GM20431 (cell line): ENCODE measurements around the gene CCDC117.

Source experiments
- in situ Hi-C: fragments of 300-500 bp; cut with MseI, MboI; formaldehyde crosslinking; loops from one replicate; pipeline ENCODE4 v1.15.0; 2020; ENCODE audit warnings: low sequenced_read_pairs; ENCODE audit not compliant: unreplicated experiment

Gene CCDC117

DNA sequence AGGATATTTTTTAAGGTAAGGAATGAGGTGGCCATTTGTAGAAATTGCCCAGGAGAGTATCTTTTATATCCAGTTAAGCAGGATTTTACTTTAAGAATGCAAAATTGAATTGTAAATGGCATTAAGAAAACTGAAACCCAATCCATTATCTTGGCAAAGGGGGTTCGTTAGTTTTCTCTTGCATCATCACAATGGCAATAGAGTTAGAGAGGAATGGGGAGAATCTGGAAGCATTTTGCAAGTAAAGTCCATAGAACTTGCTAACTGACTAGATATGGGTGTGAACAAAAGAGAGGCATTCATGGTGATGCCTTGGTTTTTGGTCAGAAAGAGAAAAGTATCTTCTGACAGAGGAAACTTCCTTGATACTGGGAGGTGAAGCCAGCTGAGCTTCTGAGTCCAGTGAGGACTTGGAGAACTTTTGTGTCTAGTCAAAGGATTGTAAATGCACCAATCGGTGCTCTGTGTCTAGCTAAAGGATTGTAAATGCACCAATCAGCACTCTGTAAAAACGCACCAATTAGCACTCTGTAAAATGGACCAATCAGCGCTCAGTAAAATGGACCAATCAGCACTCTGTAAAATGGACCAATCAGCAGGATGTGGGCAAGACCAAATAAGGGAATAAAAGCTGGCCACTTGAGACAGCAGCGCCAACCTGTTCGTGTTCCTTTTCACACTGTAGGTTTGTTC is 3.6 kb upstream of the CCDC117 start:
- in situ Hi-C loops = no loop called here

DNA sequence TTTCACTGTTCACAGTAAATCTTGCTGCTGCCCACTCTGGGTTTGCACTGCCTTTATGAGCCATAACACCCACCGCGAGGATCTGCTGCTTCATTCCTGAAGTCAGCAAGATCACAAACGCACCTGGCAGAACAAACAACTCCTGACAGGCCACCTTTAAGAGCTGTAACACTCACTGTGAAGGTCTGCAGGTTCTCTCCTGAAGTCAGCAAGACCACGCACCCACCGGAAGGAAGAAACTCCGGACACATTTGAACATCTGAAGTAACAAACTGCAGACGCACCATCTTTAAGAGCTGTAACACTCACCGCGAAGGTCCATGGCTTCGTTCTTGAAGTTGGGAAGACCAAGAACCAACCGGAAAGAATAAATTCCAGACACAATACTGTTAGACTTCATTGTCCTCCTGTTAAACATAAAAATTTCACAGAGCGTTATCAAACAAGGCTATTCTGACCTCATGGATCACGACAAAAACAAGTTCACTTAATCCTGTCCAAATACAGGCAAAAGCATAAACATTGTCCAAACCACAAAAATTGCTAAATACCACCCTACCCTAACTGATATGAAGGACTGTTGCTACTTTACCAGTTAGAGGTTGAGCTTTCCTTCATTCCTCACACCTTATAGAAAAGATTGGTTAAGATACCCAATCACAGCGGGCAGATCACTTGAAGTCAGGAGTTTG is 3.0 kb upstream of the CCDC117 start:
- in situ Hi-C loops = no loop called here

DNA sequence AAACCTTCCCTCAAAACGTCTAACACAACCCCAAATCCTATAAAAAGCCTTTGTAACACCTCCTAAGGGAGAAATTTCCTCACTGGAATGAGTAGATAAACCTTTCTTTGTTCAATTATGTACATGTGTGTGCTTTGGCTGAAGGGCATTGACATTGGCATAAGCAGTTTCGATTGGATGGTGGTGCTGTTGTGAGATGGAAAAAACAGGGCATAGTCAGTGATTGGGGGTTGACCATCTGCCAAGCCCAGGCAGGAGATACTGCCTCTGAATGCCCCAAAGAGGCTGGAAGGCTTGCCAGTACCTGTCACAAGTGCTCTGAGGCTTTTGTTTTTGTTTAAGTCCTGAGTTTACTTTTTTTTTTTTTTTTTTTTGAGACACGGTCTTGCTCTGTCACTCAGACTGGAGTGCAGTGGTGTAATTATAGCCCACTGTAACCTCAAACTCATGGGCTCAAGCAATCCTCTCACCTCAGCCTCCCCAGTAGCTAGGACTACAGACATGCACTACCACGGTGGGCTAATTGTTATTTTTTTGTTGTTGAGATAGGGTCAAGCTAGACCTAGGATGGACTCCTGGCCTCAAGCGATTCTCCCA is 1.2 kb upstream of the CCDC117 start:
- in situ Hi-C loops = no loop called here

DNA sequence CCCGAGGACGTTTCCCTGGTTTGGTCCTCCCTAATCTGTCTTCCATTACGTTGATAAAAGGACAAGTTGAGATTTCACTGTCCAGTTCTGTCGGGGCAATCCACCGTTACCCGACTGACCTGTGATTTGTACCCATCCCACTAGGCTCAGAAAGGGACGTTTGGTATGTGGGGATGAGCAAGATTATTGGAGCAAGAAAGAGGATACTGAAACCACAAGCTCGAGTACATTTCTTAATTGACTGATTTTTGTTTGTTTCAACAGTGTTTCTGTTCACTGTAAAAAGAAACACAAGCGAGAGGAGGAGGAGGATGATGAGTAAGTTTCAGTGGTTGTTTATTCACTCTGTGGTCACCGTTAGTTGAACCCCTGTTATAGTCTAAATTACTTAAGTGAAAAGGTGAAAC is 969 bp downstream of the CCDC117 start:
- in situ Hi-C loops = no loop called here

GRCh38 chr22:28774378-28774777 is 1.9 kb downstream of the CCDC117 start:
- in situ Hi-C loops = no loop called here

DNA sequence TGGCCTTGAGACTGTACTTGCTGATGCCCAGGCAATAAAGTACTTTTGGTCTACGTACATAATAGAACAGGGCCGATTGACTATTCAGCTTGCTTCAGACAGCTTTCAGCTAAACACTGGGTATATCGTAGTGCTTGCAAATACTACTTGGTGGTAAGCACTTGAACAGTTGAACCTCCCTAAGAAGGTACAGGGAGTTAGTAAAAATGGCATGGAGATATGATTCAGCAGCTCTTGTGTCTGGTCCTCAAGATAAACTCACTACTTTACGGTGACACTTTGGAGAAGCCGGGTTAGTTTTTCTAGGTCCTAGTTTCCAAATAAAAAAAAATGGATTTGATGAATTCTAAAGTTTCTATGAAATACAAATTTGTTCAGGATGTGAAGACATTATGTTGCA is 7.3 kb downstream of the CCDC117 start:
- in situ Hi-C loops = no loop called here

DNA sequence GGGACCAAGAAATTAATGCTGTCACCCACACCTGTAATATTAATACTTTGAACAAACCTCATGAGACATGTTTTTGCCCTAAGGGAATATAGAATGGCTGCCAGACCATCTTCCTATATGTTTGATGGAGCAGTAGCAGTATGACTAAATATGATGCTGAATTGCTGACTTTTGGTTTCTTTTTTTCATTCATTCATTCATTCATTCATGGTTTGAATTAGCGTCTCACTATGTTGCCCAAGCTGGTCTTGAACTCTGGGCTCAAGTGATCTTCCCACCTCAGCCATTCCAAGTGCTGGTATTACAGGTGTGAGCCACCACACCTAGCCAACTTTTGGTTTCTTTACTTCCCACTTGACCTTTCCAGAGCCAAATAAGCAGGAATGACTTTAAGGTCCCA is 7.8 kb downstream of the CCDC117 start:
- in situ Hi-C loops = no loop called here

DNA sequence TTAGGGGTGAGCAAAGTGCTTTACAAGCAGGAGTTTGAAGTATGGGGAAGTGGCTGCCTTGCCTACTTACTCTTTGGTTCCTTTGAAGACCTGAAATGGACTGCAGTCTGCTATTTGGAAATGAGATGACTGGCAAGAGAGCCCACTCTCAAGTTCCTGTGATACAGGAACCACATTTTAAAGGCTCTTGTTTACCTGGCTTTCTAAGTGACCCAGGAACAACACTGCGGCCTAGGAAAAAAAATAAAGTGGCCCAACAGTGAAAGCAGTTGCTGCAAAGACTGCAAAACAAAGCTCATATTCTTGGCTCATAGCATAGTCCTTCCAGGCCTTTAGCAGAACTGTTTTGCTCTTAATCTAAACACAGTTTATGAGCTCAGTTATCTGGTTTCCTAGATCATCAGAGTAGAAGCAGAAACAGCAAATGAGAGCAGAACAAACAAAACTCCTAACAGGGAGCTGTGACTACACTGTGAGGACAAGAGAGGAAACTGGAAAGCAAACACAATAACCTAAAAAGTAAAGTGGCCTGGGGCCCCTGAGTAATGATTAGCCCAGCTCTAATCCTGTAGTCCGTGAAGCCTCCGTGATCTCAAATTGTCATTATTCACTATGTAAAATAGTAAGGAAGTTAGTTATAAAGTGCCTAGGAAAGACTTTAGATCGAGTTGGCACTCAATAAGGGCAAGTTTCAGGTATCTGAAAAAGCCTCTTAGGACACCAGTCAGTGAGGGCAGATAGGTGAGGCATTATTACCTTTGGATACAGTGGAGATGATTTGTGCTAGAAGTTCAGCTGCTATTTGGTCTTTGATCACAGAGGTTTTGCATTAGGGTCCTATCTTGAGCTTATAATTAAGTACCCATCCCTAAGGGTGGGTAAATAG is 11.5 kb downstream of the CCDC117 start:
- in situ Hi-C loops = no loop called here

- in situ Hi-C loops = no loop called here
These were observed 16.1 kb downstream of the CCDC117 start for GRCh38 chr22:28788601-28789000.

- in situ Hi-C loops = no loop called here
These were observed 18.6 kb downstream of the CCDC117 start for GRCh38 chr22:28791124-28791523.

GRCh38 chr22:28791841-28792490 is 19.5 kb downstream of the CCDC117 start:
- in situ Hi-C loops = no loop called here

- in situ Hi-C loops = no loop called here
These were observed 20.2 kb downstream of the CCDC117 start for GRCh38 chr22:28792491-28793383.

DNA sequence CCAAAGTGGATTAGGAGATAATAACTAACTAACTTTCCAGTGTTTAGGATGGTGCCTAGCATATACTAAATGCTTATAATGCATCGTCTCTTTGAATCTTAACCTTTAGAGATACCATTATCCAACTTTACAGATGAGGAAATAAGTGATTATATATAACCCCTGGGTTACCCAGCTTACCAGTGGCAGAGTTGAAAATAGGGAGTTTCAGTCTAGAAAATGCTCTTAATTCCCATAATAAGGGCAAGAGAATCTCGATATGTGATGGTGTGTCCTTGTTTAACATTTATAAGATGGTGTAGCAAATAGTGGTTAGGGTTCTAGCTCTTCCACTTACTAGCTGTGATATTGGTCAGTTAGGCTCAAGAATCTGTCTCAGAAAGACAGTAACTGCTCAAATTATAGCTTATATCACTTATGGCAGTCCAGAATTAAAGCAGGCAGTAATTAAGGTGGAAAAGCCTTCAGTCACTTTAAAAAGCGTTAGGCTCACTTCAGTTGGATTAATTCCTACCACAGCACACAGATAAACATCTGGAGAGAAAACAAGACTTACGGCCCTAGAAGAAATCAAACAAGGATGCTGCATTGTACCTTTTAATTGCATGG is 21.6 kb downstream of the CCDC117 start:
- in situ Hi-C loops = no loop called here

GRCh38 chr22:28795071-28795693 is 22.7 kb downstream of the CCDC117 start:
- in situ Hi-C loops = no loop called here

DNA sequence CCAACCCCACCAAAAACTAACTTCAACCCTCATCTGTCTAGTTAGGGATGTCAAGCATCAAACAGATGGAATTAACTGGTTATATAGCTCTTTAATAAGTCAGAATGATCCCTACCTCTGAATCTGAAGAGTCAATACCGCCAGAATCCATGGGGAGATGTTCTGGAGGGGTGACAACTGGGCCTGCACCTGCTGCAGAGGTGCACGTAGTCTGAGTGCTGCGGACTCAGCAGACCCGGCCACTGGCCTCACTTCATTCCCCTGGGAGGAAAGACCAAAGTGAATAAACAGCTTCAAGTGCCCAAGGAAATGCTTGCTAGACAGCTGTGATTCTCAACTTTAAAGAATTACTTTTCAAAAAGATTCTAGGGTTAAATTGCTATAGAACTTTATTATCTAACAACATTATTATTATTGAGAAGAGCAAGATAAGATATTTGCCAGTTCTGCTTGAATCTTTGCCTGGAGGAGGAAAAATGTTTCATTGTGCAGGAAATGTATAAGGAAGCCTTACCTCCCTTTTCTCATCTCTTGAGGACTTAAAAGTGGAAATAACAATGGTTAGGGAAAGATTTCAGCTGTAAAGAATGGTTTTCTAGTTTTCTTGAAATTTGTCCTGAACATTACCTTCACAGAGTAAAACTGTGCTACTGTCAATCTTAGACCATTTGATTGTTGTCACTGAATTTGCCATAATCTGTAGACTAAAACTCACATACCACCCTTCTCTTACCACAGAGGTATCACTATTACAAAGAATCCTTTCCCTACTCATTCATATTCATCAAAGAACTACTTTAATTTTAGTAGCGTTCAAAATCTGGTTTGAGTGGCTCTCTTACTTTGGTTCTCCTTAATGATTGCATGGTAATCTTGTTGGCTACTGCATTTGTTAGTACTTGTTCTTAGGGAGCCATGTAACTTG is 23.7 kb downstream of the CCDC117 start:
- in situ Hi-C loops = no loop called here

GRCh38 chr22:28798810-28799605 is 26.5 kb downstream of the CCDC117 start:
- in situ Hi-C loops = no loop called here
